Middle frontal gyrus (tissue), 1 donor: ENCODE measurements around the gene SSC5D.

ENCODE experiments used
- DNase-seq: peaks from one replicate; pipeline ENCODE4 v3.0.0-alpha.2; 2015; ENCODE audit warnings: low spot score; ENCODE audit errors: extremely low spot score

SSC5D gene

GRCh38 chr19:55454787-55455243 is 33.4 kb upstream of the SSC5D start:
- DNase-seq = no peak

GRCh38 chr19:55455576-55456235 is 32.5 kb upstream of the SSC5D start:
- no peak for DNase-seq

GRCh38 chr19:55456347-55456746 is 31.9 kb upstream of the SSC5D start:
- DNase-seq = no peak

GRCh38 chr19:55457683-55458457 is 30.4 kb upstream of the SSC5D start:
- no peak for DNase-seq

GRCh38 chr19:55459551-55459949 is 28.7 kb upstream of the SSC5D start:
- no peak for DNase-seq

- DNase-seq = no peak
These were observed 28.1 kb upstream of the SSC5D start for GRCh38 chr19:55459950-55460657.

- no peak for DNase-seq
These were observed 27.5 kb upstream of the SSC5D start for GRCh38 chr19:55460670-55461258.

GRCh38 chr19:55461259-55461973 is 26.8 kb upstream of the SSC5D start, which contains the start of gene ISOC2:
Gene ISOC2 (minus strand): TSS chr19:55461642. CDS start chr19:55456486, 5,156 bp downstream.
- peak; percentile 98 for DNase-seq

- DNase-seq = no peak
These were observed 26.1 kb upstream of the SSC5D start for GRCh38 chr19:55461974-55462626.

GRCh38 chr19:55462722-55463121 is 25.5 kb upstream of the SSC5D start:
- DNase-seq = no peak

- DNase-seq = no peak
These were observed 24.6 kb upstream of the SSC5D start for GRCh38 chr19:55463583-55464031.

- no peak for DNase-seq
These were observed 24.1 kb upstream of the SSC5D start for GRCh38 chr19:55464039-55464661.

GRCh38 chr19:55464662-55465054 is 23.6 kb upstream of the SSC5D start, which contains the start of gene C19orf85:
Gene C19orf85 (minus strand): TSS chr19:55464751. CDS start chr19:55464554, 197 bp downstream.
- no peak for DNase-seq

- DNase-seq = no peak
These were observed 22.6 kb upstream of the SSC5D start for GRCh38 chr19:55465460-55466240.

GRCh38 chr19:55466241-55466614 is 22.0 kb upstream of the SSC5D start:
- no peak for DNase-seq

GRCh38 chr19:55467236-55468053 is 20.8 kb upstream of the SSC5D start:
- no peak for DNase-seq

- no peak for DNase-seq
These were observed 20.2 kb upstream of the SSC5D start for GRCh38 chr19:55468054-55468393.

- no peak for DNase-seq
These were observed 17.0 kb upstream of the SSC5D start for GRCh38 chr19:55471266-55471665.
